GM23248 (cell line): ENCODE measurements around the gene MAP2K7. TPM values are rescaled to one million over a fixed set of nuclear protein-coding genes. Genes with fewer than 3 reads are reported as not detected.

Experiments used
- DNase-seq: peaks from one replicate; pipeline ENCODE4 v3.0.0-alpha.2; 2015
- H2AFZ ChIP-seq: fragments of 200-600 bp; sonication (generic); 2 replicates; pipeline ENCODE4 v1.6.1; 2016; ENCODE audit warnings: antibody characterized with exemption
- H3F3A ChIP-seq: fragments of 200-600 bp; sonication (generic); 2 replicates; pipeline ENCODE4 v1.6.1; 2016; ENCODE audit warnings: mild to moderate bottlenecking, antibody characterized with exemption, mixed run types; ENCODE audit not compliant: insufficient read depth
- H3K27ac ChIP-seq: fragments of 200-600 bp; sonication (generic); 2 replicates; pipeline ENCODE4 v1.5.1; 2016; ENCODE audit warnings: mild to moderate bottlenecking
- H3K27me3 ChIP-seq: fragments of 200-600 bp; sonication (generic); replicated peaks from 2 replicates; pipeline ENCODE4 v1.6.1; 2016; ENCODE audit warnings: mild to moderate bottlenecking; ENCODE audit not compliant: insufficient read depth
- H3K36me3 ChIP-seq: fragments of 200-600 bp; sonication (generic); 2 replicates; pipeline ENCODE4 v1.6.1; 2016; ENCODE audit warnings: low read depth, mild to moderate bottlenecking
- H3K4me1 ChIP-seq: fragments of 200-600 bp; sonication (generic); 2 replicates; pipeline ENCODE4 v1.6.1; 2016; ENCODE audit warnings: mild to moderate bottlenecking; ENCODE audit not compliant: insufficient read depth
- H3K4me2 ChIP-seq: fragments of 200-600 bp; sonication (generic); one replicate; pipeline ENCODE4 v1.6.1; 2016; ENCODE audit warnings: mild to moderate bottlenecking; ENCODE audit not compliant: unreplicated experiment
- H3K4me3 ChIP-seq: fragments of 200-600 bp; sonication (generic); 2 replicates; pipeline ENCODE4 v1.5.1; 2016; ENCODE audit warnings: mild to moderate bottlenecking
- H3K79me2 ChIP-seq: fragments of 200-600 bp; sonication (generic); 2 replicates; pipeline ENCODE4 v1.6.1; 2016; ENCODE audit warnings: mild to moderate bottlenecking; ENCODE audit not compliant: insufficient read depth
- H3K9ac ChIP-seq: fragments of 200-600 bp; sonication (generic); 2 replicates; pipeline ENCODE4 v1.6.1; 2016; ENCODE audit warnings: mild to moderate bottlenecking
- H3K9me2 ChIP-seq: fragments of 200-600 bp; sonication (generic); 2 replicates; pipeline ENCODE4 v1.6.1; 2016; ENCODE audit warnings: mixed run types, mild to moderate bottlenecking, moderate library complexity; ENCODE audit not compliant: insufficient read depth
- H3K9me3 ChIP-seq: fragments of 200-600 bp; sonication (generic); one replicate; pipeline ENCODE4 v1.6.1; 2017; ENCODE audit warnings: low read depth
- H4K20me1 ChIP-seq: fragments of 200-600 bp; sonication (generic); 2 replicates; pipeline ENCODE4 v1.6.0; 2016; ENCODE audit not compliant: insufficient read depth
- EZH2 ChIP-seq: fragments of 200-600 bp; sonication (generic); IDR thresholded peaks from 2 replicates; pipeline ENCODE4 v1.6.1; 2018; ENCODE audit warnings: antibody characterized with exemption, mild to moderate bottlenecking; ENCODE audit not compliant: insufficient read depth, poor library complexity, severe bottlenecking
- EZH2phosphoT487 ChIP-seq: fragments of 200-600 bp; sonication (generic); IDR thresholded peaks from 2 replicates; pipeline ENCODE4 v1.6.1; 2018; ENCODE audit warnings: antibody characterized with exemption, moderate library complexity, mild to moderate bottlenecking, low read depth; ENCODE audit not compliant: insufficient read depth
- WGBS, 2 experiments: methylation state at CpG; one replicate each; pipeline ENCODE4 v1.1.6; 2015 to 2017; ENCODE audit warnings: low lambda C conversion rate in 2 of 2, low coverage in 1 of 2; ENCODE audit errors: missing lambda C conversion rate in 2 of 2; 5-methylcytosine and 5-hydroxymethylcytosine counted together
- in situ Hi-C: fragments of 300-500 bp; cut with MboI; formaldehyde crosslinking; loops from 2 replicates; pipeline ENCODE4 v1.15.0; 2020
- polyA plus RNA-seq: library from polyadenylated mRNA; unstranded; fragments of >200 nt; fragmentation: Nextera tagmentation; extraction: Ambion mirVana; gene quantifications from 2 replicates; pipeline ENCODE4 v1.2.1, GENCODE V29; 2016
- total RNA-seq: library from RNA; depleted of rRNA; stranded (reverse); fragments of >200 nt; shearing (Covaris generic); gene quantifications from 2 replicates; pipeline ENCODE4 v1.2.3, GENCODE V29; 2014

Gene MAP2K7
- total and polyA plus RNA-seq, 2 experiments from 2014 or later: 4.6 to 9.7 TPM

DNA sequence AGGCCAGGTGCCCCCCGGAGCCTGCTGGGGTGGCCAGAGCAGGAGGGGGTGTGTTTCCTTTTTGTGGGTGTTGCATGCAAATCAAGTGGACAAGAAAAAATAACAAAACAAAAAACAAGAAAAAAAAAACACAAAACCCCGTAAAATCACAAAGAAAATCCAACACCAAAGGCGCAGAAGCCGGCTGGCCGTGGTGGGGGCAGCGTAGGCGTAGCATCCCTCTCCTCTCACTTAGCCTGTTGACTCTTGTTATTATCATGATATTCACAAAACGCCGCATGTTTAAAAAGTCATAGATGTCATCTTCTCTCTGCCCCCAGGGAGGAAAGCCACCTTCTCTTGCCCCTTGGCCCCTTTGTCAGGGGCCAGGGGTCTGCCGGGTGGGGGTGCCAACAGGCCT, 10.0 kb downstream of the MAP2K7 start:
- H2AFZ ChIP-seq: no peak overlapping the region
- H3K79me2 ChIP-seq: peaks cover 2% of the 10 kb centered on the region; the same call in 1 of the 2 replicates
- TF ChIP-seq EZH2: no peak
- TF ChIP-seq EZH2phosphoT487: no peak
- H3K9ac ChIP-seq: no peak overlapping the region
- H3K4me3 ChIP-seq: no peak overlapping the region
- DNase-seq: no peak
- H3K27ac ChIP-seq: no peak overlapping the region
- H3K4me2 ChIP-seq: no peak overlapping the region
- no peaks in the 10 kb centered on the region for H3F3A ChIP-seq
- H3K4me1 ChIP-seq: no peaks in the 10 kb centered on the region
- H3K27me3 ChIP-seq: no peaks in the 10 kb centered on the region
- in situ Hi-C loops: no loop called here
- H4K20me1 ChIP-seq: no peaks in the 10 kb centered on the region
- H3K36me3 ChIP-seq: no peaks in the 10 kb centered on the region; the same call in 1 of the 2 replicates
- WGBS, 2 experiments: 83 to 86% methylated on average over 10 of the region's 10 CpGs
- no peaks in the 10 kb centered on the region for H3K9me2 ChIP-seq
- H3K9me3 ChIP-seq: no peaks in the 10 kb centered on the region

DNA sequence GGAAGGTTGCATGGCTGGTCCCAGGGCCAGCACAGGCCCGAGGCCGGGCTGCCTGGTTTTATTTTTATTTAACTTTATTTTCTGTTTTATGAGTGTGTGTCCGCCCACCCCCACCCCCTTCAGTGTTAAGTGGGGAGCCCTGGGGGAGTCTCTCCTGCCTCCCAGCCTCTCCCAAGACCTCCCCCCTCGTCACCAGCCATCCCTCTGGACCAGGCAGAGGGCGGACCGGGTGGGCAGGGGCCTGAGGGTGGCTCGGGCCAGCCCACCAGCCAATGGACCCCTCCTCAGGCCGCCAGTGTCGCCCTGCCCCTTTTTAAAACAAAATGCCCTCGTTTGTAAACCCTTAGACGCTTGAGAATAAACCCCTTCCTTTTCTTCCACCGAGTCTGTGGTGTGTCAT, 10.4 kb downstream of the MAP2K7 start:
- no peaks in the 10 kb centered on the region for H3F3A ChIP-seq
- H3K4me1 ChIP-seq: no peaks in the 10 kb centered on the region
- H3K9ac ChIP-seq: no peak overlapping the region
- in situ Hi-C loops: no loop called here
- no peak for TF ChIP-seq EZH2
- TF ChIP-seq EZH2phosphoT487: no peak
- no peaks in the 10 kb centered on the region for H3K27me3 ChIP-seq
- H3K9me3 ChIP-seq: no peaks in the 10 kb centered on the region
- no peaks in the 10 kb centered on the region; the same call in 1 of the 2 replicates for H3K36me3 ChIP-seq
- no peak for DNase-seq
- no peak overlapping the region for H3K4me3 ChIP-seq
- H3K27ac ChIP-seq: no peak overlapping the region
- WGBS, 2 experiments: 52 to 62% methylated on average over 10 to 12 of the region's 12 CpGs
- no peak overlapping the region for H2AFZ ChIP-seq
- H3K4me2 ChIP-seq: no peak overlapping the region
- H3K9me2 ChIP-seq: no peaks in the 10 kb centered on the region
- no peaks in the 10 kb centered on the region for H4K20me1 ChIP-seq
- no peaks in the 10 kb centered on the region for H3K79me2 ChIP-seq

- 60 to 61% methylated on average over 8 to 12 of the region's 12 CpGs for WGBS, 2 experiments
- no peaks in the 10 kb centered on the region for H3K9me3 ChIP-seq
- H4K20me1 ChIP-seq: no peaks in the 10 kb centered on the region
- H3F3A ChIP-seq: no peaks in the 10 kb centered on the region
- no peaks in the 10 kb centered on the region for H3K4me1 ChIP-seq
- no peak within 1 kb of the TSS for H3K27ac ChIP-seq
- in situ Hi-C loops: no loop called here
- peak within 1 kb of the TSS; percentile 73 for H3K9ac ChIP-seq
- H2AFZ ChIP-seq: peak within 1 kb of the TSS; percentile 79; the same call in 1 of the 2 replicates
- H3K4me2 ChIP-seq: peak within 1 kb of the TSS; percentile 88
- no peaks in the 10 kb centered on the region; the same call in 1 of the 2 replicates for H3K36me3 ChIP-seq
- H3K79me2 ChIP-seq: no peaks in the 10 kb centered on the region
- H3K27me3 ChIP-seq: no peaks in the 10 kb centered on the region
- no peak for TF ChIP-seq EZH2
- TF ChIP-seq EZH2phosphoT487: no peak
- peak within 1 kb of the TSS; percentile 74 for H3K4me3 ChIP-seq
- no peaks in the 10 kb centered on the region for H3K9me2 ChIP-seq
- DNase-seq: no peak
These were observed 10.9 kb downstream of the MAP2K7 start, which contains the start of gene TGFBR3L for GRCh38 chr19:7914598-7915045. Gene TGFBR3L, plus strand, starts transcription at chr19:7914830.

- Histone ChIP-seq H4K20me1 (no peaks in the 10 kb centered on the region), H3K79me2 (no peaks in the 10 kb centered on the region), H3K4me2 (peak overlapping the region; percentile 88), H3K36me3 (no peaks in the 10 kb centered on the region; the same call in 1 of the 2 replicates), H3K9ac (peak overlapping the region; percentile 73), H3K9me3 (no peaks in the 10 kb centered on the region), H3K27me3 (no peaks in the 10 kb centered on the region), H2AFZ (peak overlapping the region; percentile 79), H3K4me3 (peak overlapping the region; percentile 74), H3F3A (no peaks in the 10 kb centered on the region), H3K4me1 (no peaks in the 10 kb centered on the region), H3K9me2 (no peaks in the 10 kb centered on the region), H3K27ac (no peak overlapping the region)
- in situ Hi-C loops: no loop called here
- TF ChIP-seq EZH2 (no peak), EZH2phosphoT487 (no peak)
- no peak for DNase-seq
- 41 to 44% methylated on average over 23 to 24 of the region's 24 CpGs for WGBS, 2 experiments
These were observed 11.8 kb downstream of the MAP2K7 start for GRCh38 chr19:7915250-7916102.
